GM10266 (cell line): ENCODE data around the gene EFHB.
"Not testable (repeated sequence)": the region's sequence is repeated elsewhere in the genome, so short reads cannot be mapped to it uniquely, and the experiment has no call there.

Experiments
- DNase-seq: peaks from one replicate; pipeline ENCODE4 v3.0.0; 2012; ENCODE audit errors: extremely low spot score
- TF ChIP-seq, protein P1 (sequence below): IDR thresholded peaks from 2 replicates; pipeline ENCODE4 v1.5.1; 2012; ENCODE audit warnings: mild to moderate bottlenecking, low read depth; ENCODE audit not compliant: control insufficient read depth, insufficient read depth; ENCODE audit errors: missing control alignments

The EFHB gene

GRCh38 chr3:19903649-19904048 lies 30.4 kb downstream of the EFHB start:
- DNase-seq = no peak
- TF ChIP-seq, protein P1, sequence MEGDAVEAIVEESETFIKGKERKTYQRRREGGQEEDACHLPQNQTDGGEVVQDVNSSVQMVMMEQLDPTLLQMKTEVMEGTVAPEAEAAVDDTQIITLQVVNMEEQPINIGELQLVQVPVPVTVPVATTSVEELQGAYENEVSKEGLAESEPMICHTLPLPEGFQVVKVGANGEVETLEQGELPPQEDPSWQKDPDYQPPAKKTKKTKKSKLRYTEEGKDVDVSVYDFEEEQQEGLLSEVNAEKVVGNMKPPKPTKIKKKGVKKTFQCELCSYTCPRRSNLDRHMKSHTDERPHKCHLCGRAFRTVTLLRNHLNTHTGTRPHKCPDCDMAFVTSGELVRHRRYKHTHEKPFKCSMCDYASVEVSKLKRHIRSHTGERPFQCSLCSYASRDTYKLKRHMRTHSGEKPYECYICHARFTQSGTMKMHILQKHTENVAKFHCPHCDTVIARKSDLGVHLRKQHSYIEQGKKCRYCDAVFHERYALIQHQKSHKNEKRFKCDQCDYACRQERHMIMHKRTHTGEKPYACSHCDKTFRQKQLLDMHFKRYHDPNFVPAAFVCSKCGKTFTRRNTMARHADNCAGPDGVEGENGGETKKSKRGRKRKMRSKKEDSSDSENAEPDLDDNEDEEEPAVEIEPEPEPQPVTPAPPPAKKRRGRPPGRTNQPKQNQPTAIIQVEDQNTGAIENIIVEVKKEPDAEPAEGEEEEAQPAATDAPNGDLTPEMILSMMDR = no peak

GRCh38 chr3:19901918-19902317 lies 32.1 kb downstream of the EFHB start:
- DNase-seq = no peak
- TF ChIP-seq, protein P1 = no peak

- TF ChIP-seq, protein P1 = no peak
- no peak for DNase-seq
These were observed 32.7 kb downstream of the EFHB start for GRCh38 chr3:19901337-19901736.

GRCh38 chr3:19899833-19900232 lies 34.2 kb downstream of the EFHB start:
- not testable (repeated sequence) for DNase-seq

DNA sequence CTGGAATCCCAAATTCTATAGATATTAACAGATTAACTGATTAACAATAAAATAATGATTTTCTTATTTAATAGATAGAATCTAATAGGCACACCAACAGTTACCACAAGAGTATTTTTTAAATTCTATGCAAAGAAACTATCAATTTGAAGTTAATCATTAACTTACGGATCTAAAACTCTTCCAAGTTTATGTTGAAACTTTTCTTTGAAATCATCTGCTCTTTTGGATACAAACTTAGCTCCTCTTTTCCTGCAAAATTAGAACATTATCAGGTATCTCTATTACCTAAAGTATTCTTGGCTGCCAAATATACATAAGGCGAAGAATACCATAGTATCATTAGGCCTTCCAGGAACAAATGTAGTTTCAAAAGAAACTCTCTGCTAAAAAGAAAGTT lies 34.8 kb downstream of the EFHB start:
- TF ChIP-seq, protein P1 = no peak
- DNase-seq = no peak

- TF ChIP-seq, protein P1 = no peak
- DNase-seq = no peak
These were observed 35.3 kb downstream of the EFHB start for GRCh38 chr3:19898721-19899120.

- TF ChIP-seq, protein P1 = no peak
- DNase-seq = no peak
These were observed 42.3 kb downstream of the EFHB start for GRCh38 chr3:19891740-19892139.

DNA sequence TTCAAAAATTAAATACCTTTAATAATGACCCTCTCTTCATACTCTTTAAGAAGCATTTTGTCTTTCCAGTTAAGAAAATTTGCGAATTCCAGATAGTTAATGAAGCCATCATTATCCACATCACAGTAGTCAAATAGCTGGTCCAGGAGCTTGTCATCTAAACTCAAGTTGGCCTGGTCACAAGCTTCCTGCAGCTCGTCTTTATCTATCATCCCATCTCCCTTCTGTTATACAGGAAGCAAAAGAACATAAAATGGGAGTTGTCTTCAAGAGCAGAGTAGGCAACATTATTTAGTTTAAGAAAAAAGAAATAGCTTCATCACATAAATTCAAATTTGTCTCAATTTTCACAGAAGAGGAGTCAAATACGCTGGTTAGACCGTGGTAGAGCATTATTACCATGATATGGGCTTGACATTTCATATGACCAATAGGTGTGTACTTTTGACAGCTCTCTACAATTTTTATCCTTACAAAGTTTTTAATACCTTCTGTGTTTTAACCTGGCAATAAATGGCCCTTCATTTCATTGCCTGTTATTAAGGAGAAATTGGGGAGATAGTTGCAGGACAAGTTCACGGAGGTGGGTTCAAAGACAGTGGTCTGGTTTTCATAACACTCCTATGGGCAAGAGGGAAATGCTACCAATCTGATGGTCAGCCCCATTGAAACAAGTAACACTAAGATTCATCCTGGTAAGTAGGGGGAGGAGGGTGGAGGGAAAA lies 45.4 kb downstream of the EFHB start:
- TF ChIP-seq, protein P1 = no peak
- no peak for DNase-seq

DNA sequence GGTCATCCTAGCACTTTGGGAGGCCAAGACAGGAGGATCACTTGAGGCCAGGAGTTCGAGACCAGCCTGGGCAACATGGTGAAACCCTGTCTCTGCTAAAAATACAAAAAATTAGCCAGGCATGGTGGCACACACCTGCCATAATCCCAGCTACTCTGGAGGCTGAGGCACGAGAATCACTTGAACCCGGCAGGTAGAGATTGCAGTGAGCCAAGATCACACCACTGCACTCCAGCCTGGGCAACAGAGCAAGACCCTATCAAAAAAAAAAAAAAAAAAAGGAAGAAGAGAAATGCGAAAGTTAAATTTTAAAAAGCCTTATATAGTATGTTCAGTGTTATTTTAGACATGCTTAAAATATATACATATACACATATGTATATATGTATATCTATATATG lies 46.9 kb downstream of the EFHB start:
- not testable (repeated sequence) for DNase-seq
